ENCODE results near the gene DUSP21.

The DUSP21 gene

DNA sequence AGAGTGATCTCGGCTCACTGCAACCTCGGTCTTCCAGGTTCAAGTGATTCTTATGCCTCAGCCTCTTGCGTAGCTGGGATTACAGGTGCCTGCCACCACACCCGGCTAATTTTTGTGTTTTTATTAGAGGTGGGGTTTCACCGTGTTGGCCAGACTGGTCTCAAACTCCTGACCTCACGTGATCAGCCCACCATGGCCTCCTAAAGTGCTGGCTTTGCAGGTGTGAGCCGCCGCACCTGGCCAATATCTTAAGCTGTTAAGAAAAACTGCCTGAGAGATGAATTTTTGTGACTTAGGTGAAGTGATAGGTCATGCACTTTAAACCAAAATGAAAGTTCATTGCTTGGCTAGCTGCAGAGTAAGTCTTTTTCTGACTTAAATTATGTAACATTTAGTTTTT lies 35.0 kb downstream of the DUSP21 start:
- Histone ChIP-seq H3K4me1 (ENCODE audit: low read depth, poor library complexity, severe bottlenecking) (peaks cover 32% of the 10 kb centered on the region), H3K9ac (no peak overlapping the region), H3K4me2 (no peak overlapping the region; the same call in 1 of the 2 replicates), H2AFZ (ENCODE audit: low read depth) (no peak overlapping the region), H3K27ac (no peak overlapping the region), H3K27me3 (ENCODE audit: insufficient read depth, low read depth) (no peaks in the 10 kb centered on the region), H3K79me2 (ENCODE audit: insufficient read depth, low read depth) (peaks cover 98% of the 10 kb centered on the region), H4K20me1 (ENCODE audit: insufficient read depth) (no peaks in the 10 kb centered on the region; the same call in 1 of the 2 replicates), H3K36me3 (ENCODE audit: insufficient read depth) (no peaks in the 10 kb centered on the region), H3K4me3 (IDR thresholded peaks at IDR 0.05; ENCODE audit: insufficient read depth, low read depth, low read length) (no peak overlapping the region)
- TF ChIP-seq, protein P1, sequence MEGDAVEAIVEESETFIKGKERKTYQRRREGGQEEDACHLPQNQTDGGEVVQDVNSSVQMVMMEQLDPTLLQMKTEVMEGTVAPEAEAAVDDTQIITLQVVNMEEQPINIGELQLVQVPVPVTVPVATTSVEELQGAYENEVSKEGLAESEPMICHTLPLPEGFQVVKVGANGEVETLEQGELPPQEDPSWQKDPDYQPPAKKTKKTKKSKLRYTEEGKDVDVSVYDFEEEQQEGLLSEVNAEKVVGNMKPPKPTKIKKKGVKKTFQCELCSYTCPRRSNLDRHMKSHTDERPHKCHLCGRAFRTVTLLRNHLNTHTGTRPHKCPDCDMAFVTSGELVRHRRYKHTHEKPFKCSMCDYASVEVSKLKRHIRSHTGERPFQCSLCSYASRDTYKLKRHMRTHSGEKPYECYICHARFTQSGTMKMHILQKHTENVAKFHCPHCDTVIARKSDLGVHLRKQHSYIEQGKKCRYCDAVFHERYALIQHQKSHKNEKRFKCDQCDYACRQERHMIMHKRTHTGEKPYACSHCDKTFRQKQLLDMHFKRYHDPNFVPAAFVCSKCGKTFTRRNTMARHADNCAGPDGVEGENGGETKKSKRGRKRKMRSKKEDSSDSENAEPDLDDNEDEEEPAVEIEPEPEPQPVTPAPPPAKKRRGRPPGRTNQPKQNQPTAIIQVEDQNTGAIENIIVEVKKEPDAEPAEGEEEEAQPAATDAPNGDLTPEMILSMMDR (conservative IDR thresholded peaks at IDR 0.05; ENCODE audit: low read depth, low read length) = no peak

DNA sequence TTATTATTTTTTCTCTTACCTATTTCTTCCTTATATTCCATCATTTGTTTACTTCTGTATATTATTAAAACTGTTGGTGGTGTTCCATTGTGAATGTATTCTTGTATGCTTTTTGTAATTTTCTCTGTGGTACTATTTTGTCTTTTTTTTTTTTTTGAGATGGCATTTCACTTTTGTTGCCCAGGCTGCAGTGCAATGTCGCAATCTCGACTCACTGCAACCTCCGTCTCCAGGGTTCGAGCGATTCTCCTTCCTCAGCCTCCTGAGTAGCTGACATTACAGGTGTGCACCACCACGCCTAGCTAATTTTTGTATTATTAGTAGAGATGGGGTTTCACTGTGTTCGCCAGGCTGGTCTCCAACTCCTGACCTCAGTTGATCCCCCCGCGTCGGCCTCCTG lies 37.7 kb downstream of the DUSP21 start:
- TF ChIP-seq, protein P1 (conservative IDR thresholded peaks at IDR 0.05; ENCODE audit: low read depth, low read length) = no peak
- Histone ChIP-seq H3K36me3 (ENCODE audit: insufficient read depth) (no peaks in the 10 kb centered on the region), H3K27me3 (ENCODE audit: insufficient read depth, low read depth) (no peaks in the 10 kb centered on the region), H3K27ac (no peak overlapping the region), H2AFZ (ENCODE audit: low read depth) (no peak overlapping the region), H3K4me2 (no peak overlapping the region), H3K4me1 (ENCODE audit: low read depth, poor library complexity, severe bottlenecking) (peaks cover 24% of the 10 kb centered on the region), H4K20me1 (ENCODE audit: insufficient read depth) (peaks cover 7% of the 10 kb centered on the region; the same call in 1 of the 2 replicates), H3K4me3 (IDR thresholded peaks at IDR 0.05; ENCODE audit: insufficient read depth, low read depth, low read length) (no peak overlapping the region), H3K9ac (no peak overlapping the region), H3K79me2 (ENCODE audit: insufficient read depth, low read depth) (peaks cover 100% of the 10 kb centered on the region)

DNA sequence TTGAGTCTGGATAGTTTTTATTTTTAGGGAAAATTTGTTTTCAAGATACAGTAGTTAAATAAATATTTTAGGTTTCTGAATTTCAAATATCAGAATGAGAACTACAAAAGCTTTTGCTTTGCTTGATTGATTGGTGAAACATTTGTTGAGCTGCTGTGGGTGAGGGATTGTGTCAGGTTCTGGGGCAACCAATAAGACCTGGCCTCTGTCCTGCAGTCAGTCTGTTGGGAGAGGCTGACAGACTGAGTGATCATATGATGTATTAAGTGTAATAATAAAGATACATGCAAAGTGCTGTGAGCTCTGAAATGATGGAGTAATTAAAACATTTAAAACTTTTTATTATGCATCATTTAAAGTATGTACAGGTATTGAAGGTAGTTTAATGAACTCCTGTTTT lies 38.8 kb downstream of the DUSP21 start:
- no peak overlapping the region for H3K27ac ChIP-seq
- no peak overlapping the region for H3K4me3 ChIP-seq (IDR thresholded peaks at IDR 0.05; ENCODE audit: insufficient read depth, low read depth, low read length)
- H3K4me2 ChIP-seq = no peak overlapping the region
- no peak overlapping the region for H2AFZ ChIP-seq (ENCODE audit: low read depth)
- H3K27me3 ChIP-seq (ENCODE audit: insufficient read depth, low read depth) = no peaks in the 10 kb centered on the region
- H3K9ac ChIP-seq = no peak overlapping the region
- peaks cover 100% of the 10 kb centered on the region for H3K79me2 ChIP-seq (ENCODE audit: insufficient read depth, low read depth)
- H3K4me1 ChIP-seq (ENCODE audit: low read depth, poor library complexity, severe bottlenecking) = peaks cover 15% of the 10 kb centered on the region
- TF ChIP-seq, protein P1 (conservative IDR thresholded peaks at IDR 0.05; ENCODE audit: low read depth, low read length) = no peak
- H3K36me3 ChIP-seq (ENCODE audit: insufficient read depth) = no peaks in the 10 kb centered on the region
- H4K20me1 ChIP-seq (ENCODE audit: insufficient read depth) = peaks cover 7% of the 10 kb centered on the region; the same call in 1 of the 2 replicates

DNA sequence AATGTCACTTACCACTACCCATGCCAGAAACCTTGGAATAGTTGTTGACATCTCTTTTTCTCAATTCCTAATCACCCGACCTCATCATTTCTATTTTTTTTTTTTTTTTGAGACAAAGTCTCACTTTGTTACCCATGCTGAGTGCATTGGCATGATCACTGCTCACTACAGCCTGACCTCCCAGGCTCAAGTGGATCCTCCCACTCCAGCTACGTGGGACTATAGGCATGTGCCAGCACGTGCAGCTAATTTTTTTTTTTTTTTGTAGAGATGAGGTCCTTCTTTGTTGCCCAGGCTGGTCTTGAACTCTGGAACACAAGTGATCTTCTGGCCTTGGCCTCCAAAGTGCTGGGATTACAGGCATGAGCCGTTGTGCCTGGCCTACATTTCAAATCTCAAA lies 41.1 kb downstream of the DUSP21 start:
- H3K36me3 ChIP-seq (ENCODE audit: insufficient read depth) = no peaks in the 10 kb centered on the region
- no peak overlapping the region for H3K27ac ChIP-seq
- H3K9ac ChIP-seq = no peak overlapping the region
- H3K4me3 ChIP-seq (IDR thresholded peaks at IDR 0.05; ENCODE audit: insufficient read depth, low read depth, low read length) = no peak overlapping the region
- no peak overlapping the region for H3K4me2 ChIP-seq
- H4K20me1 ChIP-seq (ENCODE audit: insufficient read depth) = 0 out of 2 replicates have a peak, but pooled peaks cover 7% of the 10 kb centered on the region
- no peaks in the 10 kb centered on the region for H3K4me1 ChIP-seq (ENCODE audit: low read depth, poor library complexity, severe bottlenecking)
- H2AFZ ChIP-seq (ENCODE audit: low read depth) = no peak overlapping the region
- TF ChIP-seq, protein P1 (conservative IDR thresholded peaks at IDR 0.05; ENCODE audit: low read depth, low read length) = no peak
- H3K79me2 ChIP-seq (ENCODE audit: insufficient read depth, low read depth) = peaks cover 100% of the 10 kb centered on the region
- H3K27me3 ChIP-seq (ENCODE audit: insufficient read depth, low read depth) = no peaks in the 10 kb centered on the region
